ENCODE results near the gene APEH.

APEH gene

DNA sequence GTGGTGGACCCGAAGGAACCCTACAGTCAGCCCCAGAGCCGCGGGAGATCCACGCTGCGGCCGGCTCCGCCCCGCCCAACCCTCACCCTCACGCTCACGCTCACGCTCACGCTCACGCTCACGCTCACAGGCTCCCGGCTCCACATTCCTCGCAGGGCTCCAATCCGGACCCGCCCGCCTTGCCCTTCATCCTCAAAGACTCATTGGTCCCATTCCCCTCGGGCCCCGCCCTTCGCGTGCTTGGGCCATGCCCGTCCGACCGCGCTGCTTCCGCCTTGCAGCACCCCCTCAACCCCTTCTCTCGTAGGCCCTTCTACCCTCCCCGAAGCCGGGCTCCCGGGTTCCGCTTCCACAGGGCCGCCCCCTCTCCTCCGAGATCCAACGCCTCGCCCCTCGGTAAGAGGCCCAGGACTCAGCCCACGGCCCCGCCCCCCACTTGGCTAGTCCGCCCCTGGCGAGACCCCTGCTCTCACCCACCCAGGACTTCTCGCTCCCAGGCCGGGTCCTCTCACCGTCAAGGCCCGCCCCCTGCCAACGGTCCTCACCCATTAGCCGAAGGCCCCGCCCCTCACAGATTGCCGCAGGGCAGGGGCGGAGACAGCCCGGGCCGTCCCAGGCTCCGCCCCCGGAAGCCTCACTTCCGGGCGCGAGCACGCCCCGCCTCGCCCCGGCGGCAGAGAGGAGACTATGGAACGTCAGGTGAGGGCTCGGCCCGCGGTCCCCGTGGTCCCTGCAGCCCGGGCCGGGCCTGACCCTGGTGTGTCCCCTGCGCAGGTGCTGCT is at the start of gene APEH:
Gene APEH (plus strand): TSS at position 637 of the 782 bp plus-strand sequence. CDS start 51 bp downstream, at position 688.
- DNase-seq: no peak

DNA sequence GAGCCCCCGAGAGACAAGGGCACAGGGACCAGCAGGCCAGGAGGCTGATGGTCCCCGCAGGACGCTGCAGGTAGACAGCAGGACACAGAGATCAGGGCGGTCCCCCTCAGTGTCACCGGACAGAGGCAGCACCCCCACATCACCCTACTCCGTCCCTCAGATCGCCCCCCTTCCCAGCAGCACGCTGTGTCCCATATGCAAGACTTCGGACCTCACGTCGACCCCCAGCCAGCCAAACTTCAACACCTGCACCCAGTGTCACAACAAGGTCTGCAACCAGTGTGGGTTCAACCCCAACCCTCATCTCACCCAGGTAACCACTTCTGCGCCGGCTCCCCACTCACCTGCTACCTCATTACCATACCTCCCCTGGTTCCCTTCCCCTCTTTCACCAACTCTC is 49.1 kb upstream of the APEH start:
- no peak for DNase-seq

DNA sequence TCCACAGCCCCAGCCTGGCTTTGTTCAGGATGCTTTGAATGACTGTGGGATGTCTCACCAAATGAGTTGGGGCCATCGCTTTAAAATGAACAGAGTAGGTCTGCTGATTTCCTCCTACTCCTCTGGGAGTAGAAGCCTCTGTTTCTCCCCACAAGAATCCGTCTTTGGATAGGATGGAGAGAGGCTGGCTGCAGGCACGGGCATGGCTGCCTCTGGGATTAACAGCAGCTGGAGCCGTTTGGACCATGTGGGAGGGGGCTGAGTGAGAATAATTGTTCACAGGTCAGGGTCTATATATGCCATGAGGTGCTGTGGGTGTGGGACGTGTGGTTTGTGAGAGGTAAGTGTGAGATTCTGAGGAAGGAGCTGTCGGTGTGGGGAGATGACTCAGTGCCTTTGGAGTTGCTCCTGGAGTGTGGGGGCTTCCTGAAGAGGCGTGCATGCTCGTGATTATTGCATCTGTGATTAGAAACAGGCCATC is 48.0 kb upstream of the APEH start:
- no peak for DNase-seq

DNA sequence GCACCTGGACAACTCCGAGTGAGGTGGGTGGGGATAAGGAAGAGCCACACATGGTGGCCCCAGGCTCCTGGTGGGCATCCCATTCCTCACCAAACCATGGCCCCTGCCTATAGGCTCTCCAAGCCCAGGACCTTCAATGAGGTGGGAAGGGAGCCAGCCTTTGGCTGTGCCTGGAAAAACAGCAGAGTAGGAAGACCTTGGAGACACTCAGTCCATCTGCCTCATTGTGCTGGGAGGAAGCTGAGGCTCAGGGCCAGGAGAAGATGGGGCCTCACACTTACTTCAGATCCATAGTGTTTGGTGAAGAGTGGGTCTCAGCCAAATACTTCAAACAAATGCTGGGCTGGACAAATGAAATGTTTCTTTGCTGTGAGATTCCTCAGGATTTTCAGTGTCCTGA is 47.4 kb upstream of the APEH start:
- DNase-seq: no peak

DNA sequence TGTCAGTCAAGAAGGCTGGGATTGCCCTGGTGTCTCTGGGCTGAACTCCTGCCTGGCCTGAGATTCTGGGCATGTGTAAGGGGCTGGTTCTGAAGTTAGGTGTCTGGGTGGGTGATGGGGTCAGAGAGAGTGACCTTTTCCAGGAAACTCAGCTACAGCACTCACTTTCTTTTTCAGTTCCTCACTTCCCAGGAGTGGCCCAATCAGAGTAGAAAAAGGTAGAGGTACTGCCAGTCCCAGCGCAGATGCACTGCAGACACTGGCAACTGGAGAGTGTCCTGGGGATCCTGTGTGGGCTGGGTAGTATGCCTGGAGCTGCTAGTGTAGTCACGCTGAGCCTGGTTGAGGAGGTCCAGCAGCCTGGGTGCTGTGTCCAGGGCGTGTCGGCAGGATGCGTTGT is 46.5 kb upstream of the APEH start:
- DNase-seq: no peak

DNA sequence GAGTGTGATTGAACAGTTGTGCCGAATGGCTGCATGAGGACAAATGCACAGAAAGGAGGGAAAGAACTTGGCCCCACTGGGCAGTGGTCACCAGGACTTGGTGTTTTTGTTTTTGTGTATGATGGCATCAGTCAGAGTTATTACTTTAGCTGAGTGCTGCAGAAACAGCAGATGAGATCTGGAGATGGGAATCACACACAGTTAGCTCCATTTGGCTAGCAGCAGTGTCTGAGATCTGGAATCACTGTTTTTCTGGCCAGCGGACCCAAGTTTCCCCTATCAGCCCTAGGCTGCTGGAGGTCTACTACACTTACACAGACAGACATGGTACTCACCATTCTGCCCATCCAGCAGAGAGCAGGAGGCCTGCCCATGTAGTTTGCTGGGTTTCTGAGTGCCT is 45.9 kb upstream of the APEH start:
- DNase-seq: no peak

DNA sequence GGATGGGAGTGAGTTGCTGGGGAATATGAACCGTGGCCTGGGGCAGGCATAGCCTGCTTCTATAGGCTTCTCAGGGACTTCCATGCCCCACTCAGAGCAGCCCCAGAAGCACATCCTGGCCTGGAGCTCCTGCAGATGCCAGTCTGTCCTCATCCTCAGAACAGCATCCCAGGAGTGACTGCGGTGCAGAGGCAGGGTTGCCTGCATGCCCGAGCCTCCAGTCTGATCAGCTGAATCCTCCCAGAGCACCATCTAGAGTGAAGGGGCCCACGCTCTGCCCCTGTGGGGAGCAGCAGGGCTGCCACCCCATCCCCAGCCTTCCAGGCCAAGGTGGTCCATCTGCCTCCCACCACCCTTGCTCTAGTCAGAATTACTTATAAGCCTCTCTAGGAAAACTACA is 44.7 kb upstream of the APEH start:
- DNase-seq: no peak

DNA sequence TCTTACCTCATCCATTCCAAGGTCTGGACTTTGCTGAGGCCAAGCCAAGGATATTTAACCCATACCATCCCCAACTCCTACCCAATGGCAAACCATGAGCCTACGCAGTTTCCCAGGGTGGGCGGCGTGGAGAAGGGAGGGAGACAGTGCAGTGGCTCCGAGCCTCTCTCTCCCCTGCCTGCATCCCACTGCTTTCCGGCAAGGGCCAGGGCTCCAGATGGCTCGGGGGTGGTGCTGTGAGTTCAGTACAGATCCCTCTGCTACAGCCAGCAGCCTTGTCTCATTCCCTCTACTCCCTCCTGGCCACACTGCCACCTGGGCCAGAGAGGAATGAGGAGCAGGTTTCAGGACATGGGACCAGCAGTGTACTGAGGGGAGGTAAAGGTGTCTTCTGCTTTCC is 44.3 kb upstream of the APEH start:
- no peak for DNase-seq

DNA sequence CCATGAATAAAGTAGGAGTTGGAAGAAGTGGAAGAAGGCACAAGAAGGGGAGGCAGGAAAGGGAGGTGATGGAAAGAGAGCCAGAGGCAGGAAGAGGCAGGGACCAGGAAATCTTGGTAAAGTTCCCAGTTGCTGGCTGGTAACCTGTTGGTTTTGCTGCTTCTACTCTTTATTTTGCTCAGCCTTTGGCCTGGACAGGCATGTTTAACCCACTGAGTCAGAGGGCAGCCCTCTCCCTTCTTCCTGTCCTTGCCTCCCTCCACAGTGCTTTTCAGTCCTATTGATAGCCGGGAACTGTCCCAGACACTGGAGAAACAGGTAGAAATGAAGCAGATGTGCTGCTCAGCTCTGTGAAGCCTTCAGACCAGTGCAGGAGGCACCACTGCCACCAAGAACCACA is 43.4 kb upstream of the APEH start:
- DNase-seq: no peak

DNA sequence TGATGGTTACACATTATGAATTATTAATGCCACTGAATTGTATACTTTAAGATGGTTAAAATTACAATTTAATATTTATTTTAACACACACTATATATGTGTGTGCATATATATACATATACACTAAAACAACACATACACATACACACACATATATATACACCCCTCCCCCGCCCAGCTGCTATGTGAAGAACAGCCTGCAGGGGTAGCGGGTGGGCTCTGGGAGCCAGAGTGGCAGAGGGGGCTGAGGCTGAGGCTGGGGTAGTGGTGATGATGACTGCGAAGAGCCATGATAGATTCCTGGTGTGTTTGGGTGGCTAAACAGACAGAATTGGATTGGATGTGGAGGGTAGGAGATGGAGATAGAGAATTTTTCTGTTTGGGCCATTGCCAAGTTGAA is 39.4 kb upstream of the APEH start:
- DNase-seq: no peak

DNA sequence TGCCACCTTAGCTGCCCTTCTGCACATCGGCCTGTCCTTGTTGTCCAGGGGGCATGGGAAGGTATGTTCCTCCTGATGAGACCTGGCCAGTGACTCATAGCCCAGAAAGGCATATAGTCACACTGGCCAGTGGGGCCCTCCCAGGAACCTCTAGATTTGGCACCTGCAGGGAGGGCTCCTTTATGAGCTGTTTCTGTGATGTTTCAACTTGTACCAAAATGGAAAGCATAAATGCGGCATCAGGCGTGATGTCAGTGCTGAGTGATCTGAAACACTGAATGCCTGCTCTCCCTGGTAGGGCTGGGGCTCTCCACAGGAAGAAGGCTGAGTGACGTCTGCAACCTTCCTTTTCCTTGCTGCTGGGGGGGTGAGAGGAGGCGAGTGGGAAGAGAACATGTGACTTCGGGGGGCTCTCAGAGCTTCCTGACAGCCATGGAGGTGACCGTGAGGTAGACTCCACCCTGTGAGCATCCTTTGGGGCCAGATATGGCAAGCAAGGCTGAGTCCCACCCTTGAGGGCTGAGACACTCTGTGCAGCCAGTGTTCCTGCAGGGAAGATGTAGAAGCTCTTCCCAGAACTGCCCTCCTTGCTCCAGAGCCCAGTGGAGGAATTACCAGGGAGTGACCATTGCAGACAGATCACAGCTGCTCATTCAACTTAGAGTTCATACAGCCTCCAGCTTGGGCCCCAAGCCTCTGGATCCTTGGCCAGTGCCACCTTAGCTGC is 37.1 kb upstream of the APEH start:
- DNase-seq: no peak

DNA sequence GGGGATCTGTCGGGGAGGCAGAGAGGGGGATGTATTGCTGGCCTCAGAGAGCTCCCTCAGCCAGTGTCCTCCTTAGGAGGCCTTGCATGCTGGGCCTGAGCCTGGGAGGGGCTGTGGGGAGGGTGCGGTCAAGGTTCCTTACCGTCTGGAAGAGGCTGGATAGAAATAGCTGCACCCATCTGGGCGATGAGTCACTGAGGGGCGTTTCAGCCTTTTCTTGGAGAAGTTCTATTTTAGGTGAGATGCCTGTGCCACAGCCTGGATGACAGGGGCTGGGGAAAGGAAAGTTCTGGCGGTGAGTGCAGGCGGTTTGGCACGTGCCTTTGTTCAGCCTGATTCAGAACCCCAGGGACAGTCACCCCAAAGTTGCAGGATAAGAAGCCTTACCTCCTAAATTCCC is 35.7 kb upstream of the APEH start:
- DNase-seq: no peak

DNA sequence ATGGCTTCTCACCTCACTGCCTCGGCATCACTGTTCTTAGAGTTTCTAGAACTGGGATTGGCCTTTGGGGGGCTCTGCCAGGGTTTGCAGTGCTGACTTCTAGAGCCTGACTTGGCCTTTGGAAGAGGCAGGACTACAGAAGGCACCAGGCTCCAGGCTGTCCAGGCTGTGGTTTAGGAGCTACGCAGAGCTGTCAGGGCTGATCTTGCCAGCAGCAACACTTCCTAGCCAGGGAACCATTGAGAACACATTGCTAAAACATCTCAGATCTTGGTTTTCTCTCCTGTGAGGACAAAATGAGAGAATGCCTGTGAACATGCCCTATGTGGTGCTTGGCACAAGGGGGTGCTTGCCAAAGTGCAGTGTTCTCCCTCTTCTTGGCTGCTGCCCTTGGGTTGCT is 34.6 kb upstream of the APEH start:
- DNase-seq: no peak

DNA sequence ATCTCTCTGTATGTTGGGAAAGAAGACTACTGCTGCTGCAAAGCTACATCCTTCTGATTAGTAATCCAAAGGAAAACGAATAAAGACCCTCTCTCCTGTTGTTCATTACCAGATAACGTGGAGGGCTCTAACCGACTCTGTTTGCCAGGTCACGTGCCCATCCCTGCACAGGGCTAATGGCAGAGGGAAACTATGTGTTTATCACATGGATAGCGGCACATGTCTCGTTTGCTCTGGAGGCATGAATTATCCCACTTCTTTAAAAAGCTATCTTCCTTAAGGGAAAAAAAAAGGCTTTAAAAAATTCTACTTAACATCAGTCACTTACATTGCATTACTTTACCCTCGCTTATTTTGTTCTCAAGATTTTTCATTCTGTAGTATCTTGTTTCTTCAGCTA is 32.9 kb upstream of the APEH start:
- DNase-seq: no peak

DNA sequence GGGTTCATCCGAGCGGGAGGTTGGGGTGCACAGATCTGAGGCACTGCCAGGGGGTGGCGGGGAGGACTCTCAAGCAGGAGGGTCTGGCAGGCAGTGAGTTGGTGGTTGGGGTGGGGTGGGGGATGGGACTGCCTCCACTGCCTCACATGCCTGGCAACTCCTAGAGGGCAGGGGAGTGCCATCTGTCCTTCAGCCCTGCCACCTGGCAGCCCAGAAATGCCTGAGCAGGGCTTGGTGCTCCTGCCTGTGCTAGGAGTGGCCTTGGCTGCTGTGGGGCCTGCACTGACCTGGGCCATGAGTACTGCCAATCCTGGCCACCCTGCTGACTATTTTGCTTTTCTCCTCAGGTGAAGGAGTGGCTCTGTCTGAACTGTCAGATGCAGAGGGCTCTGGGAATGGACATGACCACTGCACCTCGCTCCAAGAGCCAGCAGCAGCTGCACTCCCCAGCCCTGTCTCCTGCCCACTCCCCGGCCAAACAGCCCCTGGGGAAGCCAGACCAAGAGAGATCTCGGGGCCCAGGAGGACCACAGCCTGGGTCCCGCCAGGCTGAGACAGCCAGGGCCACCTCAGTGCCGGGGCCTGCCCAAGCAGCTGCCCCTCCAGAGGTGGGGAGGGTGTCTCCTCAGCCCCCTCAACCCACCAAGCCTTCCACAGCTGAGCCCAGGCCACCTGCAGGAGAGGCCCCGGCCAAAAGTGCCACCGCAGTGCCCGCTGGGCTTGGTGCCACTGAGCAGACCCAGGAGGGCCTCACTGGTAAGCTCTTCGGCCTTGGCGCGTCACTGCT is 32.0 kb upstream of the APEH start:
- no peak for DNase-seq

DNA sequence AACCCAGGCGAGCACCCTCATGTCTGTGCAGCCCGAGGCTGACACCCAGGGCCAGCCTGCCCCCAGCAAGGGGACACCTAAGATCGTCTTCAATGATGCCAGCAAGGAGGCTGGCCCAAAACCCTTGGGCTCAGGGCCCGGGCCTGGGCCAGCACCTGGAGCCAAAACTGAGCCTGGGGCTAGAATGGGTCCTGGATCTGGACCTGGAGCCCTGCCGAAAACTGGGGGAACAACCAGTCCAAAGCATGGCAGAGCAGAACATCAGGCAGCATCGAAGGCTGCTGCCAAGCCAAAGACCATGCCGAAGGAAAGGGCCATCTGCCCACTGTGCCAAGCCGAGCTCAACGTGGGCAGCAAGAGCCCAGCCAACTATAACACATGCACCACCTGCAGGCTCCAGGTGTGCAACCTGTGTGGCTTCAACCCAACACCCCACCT is 31.4 kb upstream of the APEH start:
- no peak for DNase-seq

DNA sequence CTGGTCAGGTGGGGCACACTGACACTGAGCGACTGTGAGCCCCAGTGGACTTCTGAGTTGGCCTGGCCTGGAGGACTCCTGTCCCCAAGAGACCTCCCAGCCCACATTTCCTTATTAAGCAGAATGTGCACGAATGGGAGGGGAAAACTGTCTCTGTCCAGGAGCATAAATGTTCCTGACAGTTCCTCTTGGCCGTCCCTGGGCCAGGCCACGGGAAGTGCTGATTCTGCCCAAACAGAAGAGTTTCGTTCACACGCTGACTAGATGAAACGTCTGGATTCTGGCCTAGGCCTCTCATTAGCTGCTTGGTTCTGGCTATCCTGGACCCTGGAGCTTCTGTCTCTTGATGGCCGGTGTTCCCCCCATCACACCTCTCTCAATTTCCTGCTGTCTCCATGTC is 29.5 kb upstream of the APEH start:
- DNase-seq: no peak

DNA sequence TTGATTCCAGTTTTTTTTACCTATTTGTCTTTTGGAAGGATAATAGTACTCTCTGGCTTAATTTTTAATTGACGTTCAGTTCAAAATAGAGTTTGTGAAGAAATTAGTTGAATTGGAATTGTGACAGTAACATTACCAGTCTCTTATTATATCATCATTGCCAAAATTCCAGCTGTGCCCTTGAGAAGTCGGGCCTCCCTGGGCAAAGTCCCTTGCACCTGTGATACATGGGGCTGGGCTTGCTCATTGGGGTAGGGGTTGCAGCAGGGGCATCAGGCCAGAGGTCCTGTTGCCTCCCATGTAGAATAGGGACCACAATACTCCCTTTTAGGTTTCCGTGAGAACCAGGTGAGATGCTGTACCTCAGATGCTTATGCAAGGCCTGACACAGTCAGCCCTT is 27.9 kb upstream of the APEH start:
- DNase-seq: no peak

DNA sequence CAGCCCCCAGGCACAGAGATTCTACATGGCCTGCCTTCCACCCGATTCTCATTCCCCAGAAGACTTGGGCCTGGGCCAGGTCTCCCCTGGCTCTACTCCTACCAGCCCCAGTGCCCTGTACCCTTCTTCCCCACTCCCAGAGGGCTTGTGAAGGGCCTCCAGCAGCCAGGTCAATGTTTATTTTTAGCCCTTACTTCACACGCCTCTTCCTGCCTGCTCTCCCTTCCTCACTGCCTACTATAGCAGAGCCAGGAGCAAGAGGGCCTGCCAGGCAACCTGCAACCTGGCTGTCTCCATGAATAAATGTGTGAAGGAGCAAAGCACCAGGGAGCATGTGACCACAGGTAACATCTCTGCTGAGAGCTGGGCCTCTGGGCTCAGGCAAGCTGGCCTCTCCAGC is 26.4 kb upstream of the APEH start:
- peak; percentile 58 for DNase-seq

DNA sequence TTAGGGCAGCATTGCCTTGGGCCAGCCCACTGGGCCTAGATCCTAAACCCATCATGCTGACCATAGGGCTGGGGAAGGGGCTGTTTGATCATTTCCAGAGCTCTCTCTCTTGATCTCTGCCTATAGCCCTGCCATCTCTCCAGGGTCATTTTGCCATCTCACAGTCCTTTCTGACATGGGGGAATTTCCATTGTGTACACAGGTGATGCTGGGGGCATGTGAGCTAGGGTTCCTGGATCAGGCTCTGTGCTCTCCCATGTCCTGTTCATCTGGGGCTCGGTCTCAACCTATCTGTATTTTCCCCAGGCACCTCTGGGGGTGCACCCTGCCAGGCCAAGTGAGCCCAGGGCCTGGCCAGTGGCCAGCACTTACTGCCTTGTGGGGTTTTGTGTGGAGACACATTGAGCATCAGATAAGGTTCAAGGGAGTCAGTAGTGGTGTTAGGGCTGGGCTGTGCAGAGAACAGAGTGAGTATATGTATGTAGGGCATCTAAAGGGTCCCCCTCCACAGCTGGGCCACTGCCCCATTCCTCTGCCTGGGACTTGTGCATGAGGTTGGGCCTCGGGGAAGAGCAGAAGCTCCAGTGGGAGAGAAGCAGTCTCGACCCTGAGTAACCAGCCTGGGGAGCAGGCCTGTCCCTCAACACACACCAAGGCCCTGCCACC is 25.7 kb upstream of the APEH start:
- DNase-seq: no peak

DNA sequence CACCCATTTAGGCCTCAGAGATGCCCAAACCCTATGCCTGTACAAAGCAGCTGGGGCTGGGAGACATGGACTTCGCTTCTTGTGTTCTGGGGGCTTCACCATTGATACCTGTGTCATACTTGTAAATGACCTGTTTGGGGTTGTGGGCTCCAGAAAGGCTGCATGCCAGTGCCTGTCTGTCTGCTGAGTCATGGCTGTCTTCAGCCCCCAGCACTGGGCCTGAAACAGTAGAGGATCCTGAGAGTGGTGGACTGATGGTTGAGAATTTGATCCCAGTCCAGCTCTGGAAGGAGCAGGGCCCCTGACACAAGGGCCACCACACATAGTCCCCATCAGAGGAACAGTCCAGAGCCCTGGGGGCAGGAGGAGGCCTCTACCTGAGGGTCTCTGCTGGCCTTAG is 24.6 kb upstream of the APEH start:
- no peak for DNase-seq

DNA sequence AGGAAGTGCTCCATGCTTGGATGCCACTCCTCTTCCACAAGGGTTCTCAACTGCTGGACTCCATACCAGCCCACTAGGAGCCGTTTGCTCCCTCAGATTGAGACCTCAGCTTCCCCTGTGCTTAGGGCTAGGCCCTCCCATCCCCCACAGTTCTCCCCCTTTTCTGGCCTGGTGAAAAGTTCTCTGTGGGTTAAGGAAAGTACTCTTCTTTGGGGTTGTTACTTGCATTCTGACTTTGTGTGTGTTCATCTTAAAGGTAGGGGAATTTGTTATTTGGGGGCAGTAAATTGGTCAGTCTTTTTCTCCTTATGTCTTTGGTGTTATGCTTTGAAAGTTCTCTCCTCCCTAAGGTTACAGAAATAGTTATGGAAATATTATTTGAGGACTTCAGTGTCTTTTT is 24.0 kb upstream of the APEH start:
- DNase-seq: no peak

DNA sequence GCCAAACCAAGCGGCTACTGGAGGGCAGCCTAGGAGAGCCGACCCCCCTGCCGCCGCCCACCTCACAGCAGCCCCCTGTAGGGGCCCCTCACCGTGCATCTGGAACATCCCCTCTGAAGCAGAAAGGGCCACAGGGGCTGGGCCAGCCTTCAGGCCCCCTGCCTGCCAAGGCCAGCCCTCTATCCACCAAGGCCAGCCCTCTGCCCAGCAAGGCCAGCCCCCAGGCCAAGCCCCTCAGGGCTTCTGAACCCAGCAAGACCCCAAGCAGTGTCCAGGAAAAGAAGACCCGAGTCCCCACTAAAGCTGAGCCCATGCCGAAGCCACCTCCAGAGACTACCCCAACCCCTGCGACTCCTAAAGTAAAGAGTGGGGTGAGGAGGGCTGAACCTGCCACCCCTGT is 23.5 kb upstream of the APEH start:
- DNase-seq: no peak

Data from NCI-H69 (cell line).